ENCODE data around the gene CD22. TPM values are rescaled to one million over a fixed set of nuclear protein-coding genes. Genes with fewer than 3 reads are reported as not detected.

CD22 gene
- total and polyA plus RNA-seq, 2 of the 8 experiments (the other 6 are each of a cell fraction or from before 2014, with no cell fraction given) = 0.06 to 0.60 TPM

DNA sequence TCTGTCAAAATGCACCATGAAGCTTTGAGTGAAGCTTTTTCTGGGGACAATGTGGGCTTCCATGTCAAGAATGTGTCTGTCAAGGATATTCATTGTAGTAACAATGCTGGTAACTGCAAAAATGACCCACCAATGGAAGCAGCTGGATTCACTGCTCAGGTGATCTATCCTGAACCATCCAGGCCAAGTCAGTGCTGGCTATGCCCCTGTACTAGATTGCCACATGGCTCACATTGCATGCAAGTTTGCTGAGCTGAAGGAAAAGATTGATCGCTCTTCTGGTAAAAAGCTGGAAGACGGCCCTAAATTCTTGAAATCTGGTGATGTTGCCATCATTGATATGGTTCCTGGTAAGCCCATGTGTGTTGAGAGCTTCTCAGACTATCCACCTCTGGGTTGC, 54.5 kb downstream of the CD22 start:
- H3K79me2 ChIP-seq (ENCODE audit: control insufficient read depth in 1 of 2, insufficient read depth in 2 of 2, low read length in 2 of 2) = no peaks in the 10 kb centered on the region
- H3K9ac ChIP-seq (replicated peaks in 1 of 4; ENCODE audit: extremely low read depth in 1 of 4, low read depth in 3 of 4, low read length in 3 of 4) = no peak overlapping the region
- no peak overlapping the region for H3K18ac ChIP-seq (ENCODE audit: extremely low read depth, low read length)
- H2AK5ac ChIP-seq (ENCODE audit: low read depth, low read length) = no peak overlapping the region
- H2BK5ac ChIP-seq (ENCODE audit: low read depth, low read length) = no peak overlapping the region
- ChIA-PET CTCF (ENCODE audit: partially characterized antibody) (interaction anchor here (0.9 to 1.4 kb wide), 2 partner anchors 31 to 127 kb away, joined by 3 to 4 read pairs; no protein-coding TSS in a partner anchor), POLR2A (ENCODE audit: partially characterized antibody) (no interaction called here)
- H2AFZ ChIP-seq (ENCODE audit: low read length) = no peak overlapping the region
- H3K23me2 ChIP-seq (ENCODE audit: low read depth, low read length) = no peaks in the 10 kb centered on the region
- H3K79me1 ChIP-seq (ENCODE audit: low read depth, low read length) = no peaks in the 10 kb centered on the region
- H4K8ac ChIP-seq (ENCODE audit: extremely low read depth, insufficient read depth, low read length) = no peak overlapping the region
- H4K20me1 ChIP-seq (replicated peaks in 1 of 2; ENCODE audit: control insufficient read depth in 1 of 2, insufficient read depth in 2 of 2, low read length in 2 of 2) = no peaks in the 10 kb centered on the region
- H2BK20ac ChIP-seq (ENCODE audit: low read length) = no peak overlapping the region
- H3K27me3 ChIP-seq (replicated peaks in 1 of 4; ENCODE audit: control insufficient read depth in 3 of 4, extremely low read depth in 1 of 4, insufficient read depth in 3 of 4, low read length in 3 of 4) = no peaks in the 10 kb centered on the region; a peak in 1 of 7 replicates
- no peak overlapping the region for H3K4me3 ChIP-seq (ENCODE audit: extremely low read depth in 1 of 4, insufficient read depth in 2 of 4, low read depth in 3 of 4, low read length in 4 of 4)
- H3K4me1 ChIP-seq (replicated peaks in 1 of 4; ENCODE audit: control insufficient read depth in 3 of 4, insufficient read depth in 4 of 4, low read length in 3 of 4) = no peaks in the 10 kb centered on the region
- no peak overlapping the region for H3K23ac ChIP-seq (ENCODE audit: insufficient read length)
- no peaks in the 10 kb centered on the region for H3K36me3 ChIP-seq (ENCODE audit: control insufficient read depth in 2 of 4, insufficient read depth in 4 of 4, low read length in 3 of 4)
- H3K27ac ChIP-seq (ENCODE audit: low read depth, low read length) = no peak overlapping the region
- peaks cover 34 to 38% of the 10 kb centered on the region in 2 experiments for H3K9me3 ChIP-seq (ENCODE audit: insufficient read depth in 2 of 2, low read depth in 1 of 2, low read length in 1 of 2)
- H3K4ac ChIP-seq (replicated peaks; ENCODE audit: insufficient read length, low read depth, low read length) = no peak overlapping the region
- H4K91ac ChIP-seq (replicated peaks; ENCODE audit: insufficient read length, low read length) = no peak overlapping the region
- H2BK12ac ChIP-seq (ENCODE audit: low read depth, low read length) = no peak overlapping the region
- TF ChIP-seq TCF12 (IDR thresholded peaks at IDR 0.05; ENCODE audit: low read depth, low read length) (no peak), TEAD4 (IDR thresholded peaks at IDR 0.05; ENCODE audit: low read depth, low read length) (no peak), SAP30 (IDR thresholded peaks at IDR 0.05; ENCODE audit: insufficient read depth, insufficient replicate concordance, low read length) (no peak), KDM4A (IDR thresholded peaks at IDR 0.05; ENCODE audit: low read depth, low read length, severe bottlenecking) (no peak), SIX5 (IDR thresholded peaks at IDR 0.05; ENCODE audit: low read depth, low read length) (no peak), RAD21 (IDR thresholded peaks at IDR 0.05 in 1 of 2, conservative IDR thresholded peaks at IDR 0.05 in 1 of 2; ENCODE audit: low read depth in 2 of 2, low read length in 2 of 2) (no peak), CEBPB (IDR thresholded peaks at IDR 0.05; ENCODE audit: low read depth, low read length) (no peak), NRF1 (IDR thresholded peaks at IDR 0.05; ENCODE audit: low read depth, low read length) (no peak), BACH1 (IDR thresholded peaks at IDR 0.05; ENCODE audit: low read length) (no peak), ZNF274 (IDR thresholded peaks at IDR 0.05; ENCODE audit: borderline replicate concordance, extremely low read depth, low read length) (no peak), RFX5 (IDR thresholded peaks at IDR 0.05; ENCODE audit: borderline replicate concordance, low read depth, low read length) (no peak), SP4 (IDR thresholded peaks at IDR 0.05; ENCODE audit: low read length) (no peak), EZH2 (IDR thresholded peaks at IDR 0.05; ENCODE audit: low read depth, low read length, severe bottlenecking) (no peak), MAFK (IDR thresholded peaks at IDR 0.05; ENCODE audit: low read depth, low read length) (no peak)
- TF ChIP-seq, protein P1, sequence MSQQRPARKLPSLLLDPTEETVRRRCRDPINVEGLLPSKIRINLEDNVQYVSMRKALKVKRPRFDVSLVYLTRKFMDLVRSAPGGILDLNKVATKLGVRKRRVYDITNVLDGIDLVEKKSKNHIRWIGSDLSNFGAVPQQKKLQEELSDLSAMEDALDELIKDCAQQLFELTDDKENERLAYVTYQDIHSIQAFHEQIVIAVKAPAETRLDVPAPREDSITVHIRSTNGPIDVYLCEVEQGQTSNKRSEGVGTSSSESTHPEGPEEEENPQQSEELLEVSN (IDR thresholded peaks at IDR 0.05) = no peak
- no peak overlapping the region for H2BK15ac ChIP-seq (ENCODE audit: low read length)
- no peak overlapping the region for H4K5ac ChIP-seq (ENCODE audit: insufficient read length, low read depth, low read length)
- no peak for DNase-seq (ENCODE audit: low read depth in 1 of 2, low spot score in 2 of 2)
- no peak for FAIRE-seq
- WGBS, 2 experiments (ENCODE audit: extremely low coverage in 1 of 2, insufficient coverage in 1 of 2, insufficient read length in 1 of 2, insufficient replicate concordance in 2 of 2, low coverage in 1 of 2, low lambda C conversion rate in 2 of 2, missing lambda C conversion rate in 1 of 2) = 86% methylated on average over 2 of the region's 2 CpGs; no CpG with 5 or more reads in 1 of the 2 experiments
- H3K56ac ChIP-seq (replicated peaks; ENCODE audit: insufficient read length, low read depth, low read length) = no peak overlapping the region
- no peak overlapping the region for H3K14ac ChIP-seq (ENCODE audit: insufficient read length)
- no peak overlapping the region for H2BK120ac ChIP-seq (replicated peaks; ENCODE audit: low read depth, low read length)
- H3K4me2 ChIP-seq (ENCODE audit: insufficient read depth in 1 of 2, low read depth in 2 of 2, low read length in 2 of 2) = no peak overlapping the region

All from H1 (cell line).